ENCODE results near the gene SURF6.

GRCh38 chr9:133367221-133367620 lies 31.2 kb upstream of the SURF6 start:
- no peak for TF ChIP-seq CTCF (IDR thresholded peaks at IDR 0.05)
- no peak for TF ChIP-seq POLR2AphosphoS5 (IDR thresholded peaks at IDR 0.05; ENCODE audit: low read depth, low read length)
- TF ChIP-seq REST (IDR thresholded peaks at IDR 0.05; ENCODE audit: insufficient read depth in 1 of 2, low read depth in 2 of 2, low read length in 1 of 2) = no peak
- no peak for TF ChIP-seq TCF7L2 (IDR thresholded peaks at IDR 0.05; ENCODE audit: low read depth, low read length)
